GM12878 (cell line): ENCODE data around the gene KLHL22. TPM values are rescaled to one million over a fixed set of nuclear protein-coding genes. Genes with fewer than 3 reads are reported as not detected.

Experiments used
- ATAC-seq: fragments of 200-7000 bp; cut with Tn5 transposase; 3 replicates; pipeline ENCODE4 v1.9.1; 2020; ENCODE audit warnings: mild to moderate bottlenecking, moderate library complexity
- BruUV-seq: library from RNA; stranded (reverse); fragments of 400-500 nt; replicated peaks from 2 replicates; lab custom pipeline; 2021; lab: Mats Ljungman, UMichigan
- CTCF ChIA-PET: fragments of 300-600 bp; sonication (Branson Sonifier 250); formaldehyde crosslinking; extraction: SDS; loops from one replicate; lab custom pipeline; 2021; ENCODE audit warnings: inconsistent platforms; lab: Yijun Ruan, JAX
- POLR2A ChIA-PET: fragments of 350-600 bp; formaldehyde crosslinking; extraction: SDS; loops from one replicate; lab custom pipeline; 2021; ENCODE audit warnings: inconsistent platforms; lab: Charles Lee
- RAD21 ChIA-PET: fragments of 300-600 bp; sonication (Branson Sonifier 250); formaldehyde crosslinking; loops from one replicate; lab custom pipeline; 2023; ENCODE audit warnings: antibody characterized with exemption; ENCODE audit not compliant: unreplicated experiment; lab: Charles Lee
- SMC1A ChIA-PET: fragments of 300-600 bp; sonication (Branson Sonifier 250); formaldehyde crosslinking; loops from one replicate; lab custom pipeline; 2023; ENCODE audit not compliant: unreplicated experiment, uncharacterized antibody; lab: Charles Lee
- DNase-seq: peaks from one replicate; pipeline ENCODE4 v3.0.0-alpha.2; 2011; ENCODE audit warnings: low read depth, low spot score
- FAIRE-seq: peaks from 3 replicates; lab custom pipeline; 2011; peaks lifted over from hg19 to GRCh38; lab: Jason Lieb, UNC
- H2AFZ ChIP-seq: 2 replicates; pipeline ENCODE4 v1.6.0; 2011; ENCODE audit warnings: low read depth, low read length, control low read depth; ENCODE audit not compliant: control insufficient read depth
- H3K27ac ChIP-seq: 2 replicates; pipeline ENCODE4 v1.5.1; 2011; ENCODE audit warnings: control low read depth; ENCODE audit not compliant: control insufficient read depth, insufficient read depth
- H3K27me3 ChIP-seq, 2 experiments: replicated peaks in 1 of 2; 2 replicates each; pipeline versions ENCODE4 v1.6.0 to v1.6.1; 2011; ENCODE audit warnings: low read length in 1 of 2; ENCODE audit not compliant: control insufficient read depth in 2 of 2, insufficient read depth in 2 of 2
- H3K36me3 ChIP-seq, 2 experiments: 2 replicates each; pipeline ENCODE4 v1.5.1; 2011; ENCODE audit warnings: low read length in 1 of 2; ENCODE audit not compliant: control insufficient read depth in 2 of 2, insufficient read depth in 2 of 2
- H3K4me1 ChIP-seq: 2 replicates; pipeline ENCODE4 v1.6.1; 2011; ENCODE audit warnings: mild to moderate bottlenecking, low read length, moderate library complexity, mixed read lengths; ENCODE audit not compliant: control insufficient read depth, insufficient read depth
- H3K4me2 ChIP-seq: 2 replicates; pipeline ENCODE4 v1.6.0; 2011; ENCODE audit warnings: control low read depth; ENCODE audit not compliant: control insufficient read depth, insufficient read depth
- H3K4me3 ChIP-seq: fragments of 200-600 bp; sonication (generic); 2 replicates; pipeline ENCODE4 v1.5.1; 2016
- H3K79me2 ChIP-seq: 2 replicates; pipeline ENCODE4 v1.6.0; 2011; ENCODE audit warnings: low read length; ENCODE audit not compliant: control insufficient read depth, insufficient read depth
- H3K9ac ChIP-seq: 2 replicates; pipeline ENCODE4 v1.8.0; 2011; ENCODE audit warnings: low read length, control low read depth, mixed read lengths; ENCODE audit not compliant: control insufficient read depth, insufficient read depth
- H3K9me3 ChIP-seq: replicated peaks from 3 replicates; pipeline ENCODE4 v1.5.1; 2011; ENCODE audit warnings: mild to moderate bottlenecking, low read length; ENCODE audit not compliant: control insufficient read depth, insufficient read depth
- H4K20me1 ChIP-seq: 2 replicates; pipeline ENCODE4 v1.6.0; 2011; ENCODE audit not compliant: control insufficient read depth, insufficient read depth
- NFXL1 ChIP-seq: fragments of 450-650 bp; IDR thresholded peaks from 2 replicates; pipeline ENCODE4 v1.6.1; 2017; ENCODE audit warnings: antibody characterized with exemption, mild to moderate bottlenecking, borderline replicate concordance
- RB1 ChIP-seq: fragments of 450-650 bp; formaldehyde crosslinking; IDR thresholded peaks from 2 replicates; pipeline ENCODE4 v1.6.1; 2017; ENCODE audit warnings: mild to moderate bottlenecking, borderline replicate concordance
- SMAD1 ChIP-seq: fragments of 450-650 bp; IDR thresholded peaks from 2 replicates; pipeline ENCODE4 v1.6.1; 2018; ENCODE audit warnings: mild to moderate bottlenecking, low read depth; ENCODE audit not compliant: partially characterized antibody
- USF1 ChIP-seq: IDR thresholded peaks from 2 replicates; pipeline ENCODE4 v1.6.1; 2011; ENCODE audit warnings: borderline replicate concordance, low read depth, mild to moderate bottlenecking, moderate library complexity, mixed read lengths, low read length; ENCODE audit not compliant: insufficient read depth; ENCODE audit errors: extremely low read length
- WGBS: methylation state at CpG from one replicate; pipeline ENCODE4 v1.1.6; 2016; ENCODE audit warnings: low lambda C conversion rate; ENCODE audit not compliant: insufficient replicate concordance, insufficient coverage; ENCODE audit errors: missing lambda C conversion rate; 5-methylcytosine and 5-hydroxymethylcytosine counted together
- in situ Hi-C: fragments of 300-500 bp; cut with MboI; formaldehyde crosslinking; loops from 9 replicates; pipeline ENCODE4 v1.14.3; 2018; ENCODE audit warnings: mixed read lengths
- intact Hi-C: fragments of 100-400 bp; cut with micrococcal nuclease; formaldehyde crosslinking; loops from one replicate; pipeline ENCODE4 v1.14.2; 2022; ENCODE audit not compliant: unreplicated experiment
- polyA plus RNA-seq, 11 experiments: library from polyadenylated mRNA; depleted of rRNA in 4 of 11; unstranded in 6 of 11; stranded (reverse) in 5 of 11; fragments of >200 nt; fragmentation: Nextera tagmentation in 4 of 11; fragmentation: Illumina TruSeq in 1 of 11; extraction: Ambion mirVana in 4 of 11; extraction: Trizol in 1 of 11; gene quantifications; 1 replicate in 1 of 11; 2 replicates in 10 of 11; pipeline versions ENCODE4 v1.2.1 to v1.2.3, GENCODE V29; 2011 to 2016; ENCODE audit warnings: inconsistent platforms in 2 of 11, missing spikeins in 2 of 11, low read depth in 1 of 11
- total RNA-seq, 4 experiments: library from RNA; depleted of rRNA in 3 of 4; stranded (reverse); fragments of >200 nt in 3 of 4; fragmentation: Illumina TruSeq in 1 of 4; extraction: Trizol in 1 of 4; gene quantifications; 2 replicates each; pipeline versions ENCODE4 v1.2.1 to v1.2.3, GENCODE V29; 2013 to 2021
- TF ChIP-seq, protein P1 (sequence below): fragments of 450-650 bp; IDR thresholded peaks from 2 replicates; pipeline ENCODE4 v1.6.1; 2017; ENCODE audit warnings: mild to moderate bottlenecking, moderate library complexity
- TF ChIP-seq, protein P2 (sequence below): fragments of 450-650 bp; IDR thresholded peaks from 2 replicates; pipeline ENCODE4 v1.6.1; 2017; ENCODE audit warnings: low read depth, mild to moderate bottlenecking, moderate library complexity

Gene KLHL22
- total and polyA plus RNA-seq, 10 of the 15 experiments (the other 5 are each of a cell fraction or from before 2014, with no cell fraction given), result 0.06 to 22.1 (median 14.2) TPM

- no TSS peak for BruUV-seq
- Histone ChIP-seq H3K4me3 (no peak overlapping the region), H3K27ac (no peak overlapping the region), H3K4me1 (no peaks in the 10 kb centered on the region), H3K79me2 (no peaks in the 10 kb centered on the region), H3K27me3 (peaks cover 0 to 4% of the 10 kb centered on the region in 2 experiments; a peak in 3 of 4 replicates), H4K20me1 (no peaks in the 10 kb centered on the region), H3K9me3 (no peaks in the 10 kb centered on the region; the same call in 2 of the 3 replicates), H3K36me3 (no peaks in the 10 kb centered on the region), H3K4me2 (no peak overlapping the region), H2AFZ (no peak overlapping the region), H3K9ac (no peak overlapping the region)
- FAIRE-seq (no peak), ATAC-seq (no peak), DNase-seq (no peak)
- WGBS, result 58% methylated on average over 7 of the region's 7 CpGs
- TF ChIP-seq RB1, result no peak
- TF ChIP-seq NFXL1, result no peak
- CTCF ChIA-PET, result no interaction called here
- POLR2A ChIA-PET, result no interaction called here
- SMC1A ChIA-PET, result no interaction called here
- intact Hi-C loops, result no loop called here
- in situ Hi-C loops, result loop anchor here (5.0 kb wide), 2 partner anchors 36 to 71 kb away; no protein-coding TSS in a partner anchor
- RAD21 ChIA-PET, result no interaction called here
Observed at GRCh38 chr22:20421507-20421874, 74.1 kb downstream of the KLHL22 start.

GRCh38 chr22:20420157-20420842 is 75.3 kb downstream of the KLHL22 start:
- FAIRE-seq (no peak), ATAC-seq (no peak)
- in situ Hi-C loops, result loop anchor here (5.0 kb wide), 2 partner anchors 37 to 72 kb away; no protein-coding TSS in a partner anchor
- BruUV-seq, result no TSS peak
- Histone ChIP-seq H3K79me2 (no peaks in the 10 kb centered on the region), H3K4me2 (no peak overlapping the region), H4K20me1 (no peaks in the 10 kb centered on the region), H3K4me3 (no peak overlapping the region), H3K4me1 (no peaks in the 10 kb centered on the region), H3K9me3 (no peaks in the 10 kb centered on the region; the same call in 2 of the 3 replicates)
- 73% methylated on average over 11 of the region's 11 CpGs for WGBS
- POLR2A ChIA-PET, result no interaction called here
- TF ChIP-seq, protein P1, sequence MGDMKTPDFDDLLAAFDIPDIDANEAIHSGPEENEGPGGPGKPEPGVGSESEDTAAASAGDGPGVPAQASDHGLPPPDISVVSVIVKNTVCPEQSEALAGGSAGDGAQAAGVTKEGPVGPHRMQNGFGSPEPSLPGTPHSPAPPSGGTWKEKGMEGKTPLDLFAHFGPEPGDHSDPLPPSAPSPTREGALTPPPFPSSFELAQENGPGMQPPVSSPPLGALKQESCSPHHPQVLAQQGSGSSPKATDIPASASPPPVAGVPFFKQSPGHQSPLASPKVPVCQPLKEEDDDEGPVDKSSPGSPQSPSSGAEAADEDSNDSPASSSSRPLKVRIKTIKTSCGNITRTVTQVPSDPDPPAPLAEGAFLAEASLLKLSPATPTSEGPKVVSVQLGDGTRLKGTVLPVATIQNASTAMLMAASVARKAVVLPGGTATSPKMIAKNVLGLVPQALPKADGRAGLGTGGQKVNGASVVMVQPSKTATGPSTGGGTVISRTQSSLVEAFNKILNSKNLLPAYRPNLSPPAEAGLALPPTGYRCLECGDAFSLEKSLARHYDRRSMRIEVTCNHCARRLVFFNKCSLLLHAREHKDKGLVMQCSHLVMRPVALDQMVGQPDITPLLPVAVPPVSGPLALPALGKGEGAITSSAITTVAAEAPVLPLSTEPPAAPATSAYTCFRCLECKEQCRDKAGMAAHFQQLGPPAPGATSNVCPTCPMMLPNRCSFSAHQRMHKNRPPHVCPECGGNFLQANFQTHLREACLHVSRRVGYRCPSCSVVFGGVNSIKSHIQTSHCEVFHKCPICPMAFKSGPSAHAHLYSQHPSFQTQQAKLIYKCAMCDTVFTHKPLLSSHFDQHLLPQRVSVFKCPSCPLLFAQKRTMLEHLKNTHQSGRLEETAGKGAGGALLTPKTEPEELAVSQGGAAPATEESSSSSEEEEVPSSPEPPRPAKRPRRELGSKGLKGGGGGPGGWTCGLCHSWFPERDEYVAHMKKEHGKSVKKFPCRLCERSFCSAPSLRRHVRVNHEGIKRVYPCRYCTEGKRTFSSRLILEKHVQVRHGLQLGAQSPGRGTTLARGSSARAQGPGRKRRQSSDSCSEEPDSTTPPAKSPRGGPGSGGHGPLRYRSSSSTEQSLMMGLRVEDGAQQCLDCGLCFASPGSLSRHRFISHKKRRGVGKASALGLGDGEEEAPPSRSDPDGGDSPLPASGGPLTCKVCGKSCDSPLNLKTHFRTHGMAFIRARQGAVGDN, result no peak
- TF ChIP-seq, protein P2, sequence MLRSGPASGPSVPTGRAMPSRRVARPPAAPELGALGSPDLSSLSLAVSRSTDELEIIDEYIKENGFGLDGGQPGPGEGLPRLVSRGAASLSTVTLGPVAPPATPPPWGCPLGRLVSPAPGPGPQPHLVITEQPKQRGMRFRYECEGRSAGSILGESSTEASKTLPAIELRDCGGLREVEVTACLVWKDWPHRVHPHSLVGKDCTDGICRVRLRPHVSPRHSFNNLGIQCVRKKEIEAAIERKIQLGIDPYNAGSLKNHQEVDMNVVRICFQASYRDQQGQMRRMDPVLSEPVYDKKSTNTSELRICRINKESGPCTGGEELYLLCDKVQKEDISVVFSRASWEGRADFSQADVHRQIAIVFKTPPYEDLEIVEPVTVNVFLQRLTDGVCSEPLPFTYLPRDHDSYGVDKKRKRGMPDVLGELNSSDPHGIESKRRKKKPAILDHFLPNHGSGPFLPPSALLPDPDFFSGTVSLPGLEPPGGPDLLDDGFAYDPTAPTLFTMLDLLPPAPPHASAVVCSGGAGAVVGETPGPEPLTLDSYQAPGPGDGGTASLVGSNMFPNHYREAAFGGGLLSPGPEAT, result no peak
- TF ChIP-seq SMAD1 (no peak), USF1 (no peak)
- TF ChIP-seq, all 136 proteins: peak for 0
- no peak overlapping the region for H3K9ac ChIP-seq
- ChIA-PET CTCF (interaction anchor here (2.9 to 3.3 kb wide), 2 partner anchors 36 to 43 kb away, joined by 13 to 58 read pairs; no protein-coding TSS in a partner anchor), SMC1A (no interaction called here), RAD21 (no interaction called here)
- no peak overlapping the region for H2AFZ ChIP-seq
- intact Hi-C loops, result no loop called here
- no peaks in the 10 kb centered on the region for H3K36me3 ChIP-seq
- no peaks in the 10 kb centered on the region; a peak in 2 of 4 replicates for H3K27me3 ChIP-seq
- no peak for DNase-seq
- H3K27ac ChIP-seq, result no peak overlapping the region
